ENCODE results near the gene HCN3.

DNA sequence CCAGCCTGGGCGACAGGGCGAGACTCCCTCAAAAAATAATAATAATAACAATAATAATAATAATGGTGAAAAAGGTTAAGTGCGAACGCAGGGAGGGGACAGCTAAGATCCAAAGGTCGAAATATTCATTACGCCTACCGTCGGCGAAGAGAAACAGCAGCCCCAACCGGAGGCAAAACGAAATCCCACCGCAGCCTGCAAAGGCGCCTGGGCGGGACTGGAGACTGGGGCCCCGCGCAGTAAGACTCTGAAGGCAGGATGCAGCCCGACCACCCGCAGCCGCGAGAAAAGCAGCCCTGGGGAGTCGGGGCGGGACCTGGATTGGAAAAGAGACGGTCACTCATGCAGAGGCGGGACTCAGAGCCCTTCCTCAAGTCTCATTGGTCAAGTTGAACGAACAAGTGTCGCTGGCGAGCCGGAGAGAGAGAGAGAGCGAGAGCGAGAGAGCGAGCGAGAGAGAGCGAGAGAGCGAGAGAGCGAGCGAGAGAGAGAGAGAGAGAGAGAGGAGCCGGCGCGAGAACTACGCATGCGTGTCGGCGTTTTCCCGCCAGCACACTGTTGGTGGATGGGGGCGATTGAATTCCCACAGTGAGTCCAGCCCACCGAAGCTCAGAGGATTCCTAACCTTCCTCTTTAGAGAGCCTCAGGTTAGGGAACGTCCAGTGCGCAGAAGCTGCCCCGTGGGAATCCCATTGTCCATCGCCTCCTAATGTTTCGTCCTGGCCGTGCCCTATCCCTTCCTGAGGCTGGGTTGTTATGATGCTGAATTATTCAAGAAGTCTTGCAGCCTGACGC is 32.7 kb upstream of the HCN3 start:
- TF ChIP-seq POLR2A (IDR thresholded peaks at IDR 0.05) = peak; percentile 83
- peak; percentile 93 to 99 (median 99) for TF ChIP-seq POLR2AphosphoS5 (IDR thresholded peaks at IDR 0.05)
- TF ChIP-seq CTCF (IDR thresholded peaks at IDR 0.05) = peak; percentile 99 to 100 (median 99)
